Cardiac fibroblast (primary cell): ENCODE data around the gene CTDP1.
A peak's percentile ranks its signal among the peaks of the same experiment; 100 is the strongest.

Experiments used
- DNase-seq, 2 donors: peaks; one replicate each; pipeline versions ENCODE4 v3.0.0 to v3.0.0-alpha.2; 2010; ENCODE audit warnings: low read depth in 2 of 2
- H3K4me3 ChIP-seq, 2 donors: replicated peaks in 1 of 2; 1 replicate in 1 of 2; 2 replicates in 1 of 2; pipeline ENCODE4 v1.5.1; 2011; ENCODE audit warnings: low read depth in 2 of 2, low read length in 2 of 2, mild to moderate bottlenecking in 2 of 2, moderate library complexity in 1 of 2
- CTCF ChIP-seq: IDR thresholded peaks from one replicate; pipeline ENCODE4 v1.5.1; 2011; ENCODE audit warnings: low read depth, mild to moderate bottlenecking, low read length, inconsistent platforms

CTDP1 gene

GRCh38 chr18:79640064-79640672, 39.4 kb upstream of the CTDP1 start:
- DNase-seq: no peak
- no peak for TF ChIP-seq CTCF
- no peak overlapping the region for H3K4me3 ChIP-seq

- no peak for DNase-seq
- no peak overlapping the region for H3K4me3 ChIP-seq
- no peak for TF ChIP-seq CTCF
These were observed 38.7 kb upstream of the CTDP1 start for GRCh38 chr18:79640875-79641274.

- H3K4me3 ChIP-seq: no peak overlapping the region
- DNase-seq: no peak
These were observed 37.7 kb upstream of the CTDP1 start for GRCh38 chr18:79641722-79642497.

GRCh38 chr18:79642626-79643025, 37.0 kb upstream of the CTDP1 start:
- no peak overlapping the region for H3K4me3 ChIP-seq
- peak; percentile 31 to 51 for DNase-seq
- no peak for TF ChIP-seq CTCF

More at GRCh38 chr18:79641722-79642497, 37.7 kb upstream of the CTDP1 start:
- no peak for TF ChIP-seq CTCF

GRCh38 chr18:79643054-79643984, 36.3 kb upstream of the CTDP1 start:
- no peak overlapping the region for H3K4me3 ChIP-seq
- no peak for TF ChIP-seq CTCF
- DNase-seq: no peak

GRCh38 chr18:79644006-79644665, 35.5 kb upstream of the CTDP1 start:
- DNase-seq: peak; percentile 67 to 68
- TF ChIP-seq CTCF: peak; percentile 97
- H3K4me3 ChIP-seq: no peak overlapping the region
